ENCODE data around the gene TET2. TPM values are rescaled to one million over a fixed set of nuclear protein-coding genes. Genes with fewer than 3 reads are reported as not detected.

TET2 gene
- total RNA-seq, 1 donor from 2014 or later = 10.3 TPM

- H3K36me3 ChIP-seq (ENCODE audit: control insufficient read depth, insufficient read depth, low read length) = no peaks in the 10 kb centered on the region
- peak overlapping the region; percentile 48 for H3K4me3 ChIP-seq (ENCODE audit: low read depth, low read length)
- TF ChIP-seq CTCF (IDR thresholded peaks at IDR 0.05; ENCODE audit: insufficient read depth, low read length, severe bottlenecking) = no peak
- FAIRE-seq = no peak
- peak; percentile 30 for DNase-seq (ENCODE audit: low read depth)
- H3K27me3 ChIP-seq (ENCODE audit: control insufficient read depth, insufficient read depth, low read length) = no peaks in the 10 kb centered on the region
Measured at GRCh38 chr4:105148776-105149175, 2.1 kb downstream of the TET2 start.

- no peak overlapping the region for H3K4me3 ChIP-seq (ENCODE audit: low read depth, low read length)
- TF ChIP-seq CTCF (IDR thresholded peaks at IDR 0.05; ENCODE audit: insufficient read depth, low read length, severe bottlenecking) = no peak
- DNase-seq (ENCODE audit: low read depth) (peak; percentile 57), FAIRE-seq (no peak)
- no peaks in the 10 kb centered on the region for H3K36me3 ChIP-seq (ENCODE audit: control insufficient read depth, insufficient read depth, low read length)
- no peaks in the 10 kb centered on the region for H3K27me3 ChIP-seq (ENCODE audit: control insufficient read depth, insufficient read depth, low read length)
Measured at GRCh38 chr4:105149771-105150170, 3.1 kb downstream of the TET2 start.

DNA sequence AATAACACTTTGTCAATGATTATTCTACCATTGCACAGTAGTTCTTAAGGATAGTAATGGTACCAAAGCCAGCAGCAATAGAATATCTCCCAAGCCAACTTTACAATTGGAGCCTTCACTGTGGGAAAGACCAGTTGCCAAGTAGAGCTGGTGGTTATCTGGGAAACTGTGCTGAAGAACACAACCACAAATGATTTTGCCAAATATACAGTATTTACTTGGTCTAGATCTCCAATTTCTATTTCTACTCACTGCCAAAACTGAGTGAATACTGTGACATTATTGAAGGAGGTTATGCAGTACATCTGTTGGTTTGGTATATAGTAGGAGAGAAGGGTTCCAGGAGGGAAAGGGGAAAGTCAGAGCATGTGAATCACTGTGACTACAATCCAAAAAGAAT is 3.8 kb downstream of the TET2 start:
- Histone ChIP-seq H3K27me3 (ENCODE audit: control insufficient read depth, insufficient read depth, low read length) (no peaks in the 10 kb centered on the region), H3K4me3 (ENCODE audit: low read depth, low read length) (no peak overlapping the region), H3K36me3 (ENCODE audit: control insufficient read depth, insufficient read depth, low read length) (no peaks in the 10 kb centered on the region)
- FAIRE-seq = no peak
- no peak for TF ChIP-seq CTCF (IDR thresholded peaks at IDR 0.05; ENCODE audit: insufficient read depth, low read length, severe bottlenecking)
- no peak for DNase-seq (ENCODE audit: low read depth)

DNA sequence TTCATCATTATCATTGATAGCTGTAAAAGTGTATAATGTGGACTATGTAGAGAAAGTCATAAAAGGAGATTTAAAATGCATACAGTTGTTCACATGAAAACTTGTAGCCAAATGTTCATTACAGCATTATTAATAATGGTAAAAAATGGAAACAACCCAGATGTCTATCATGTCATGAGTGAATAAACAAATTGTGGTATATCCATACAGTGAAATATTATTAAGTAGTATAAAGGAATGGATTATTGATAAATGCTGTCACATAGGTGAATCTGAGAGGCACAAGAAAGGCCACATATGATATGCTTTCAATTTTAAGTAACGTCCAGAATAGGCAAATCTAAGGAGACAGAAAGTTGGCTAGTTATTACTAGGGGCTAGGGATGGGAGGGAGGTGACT is 7.1 kb downstream of the TET2 start:
- no peak for TF ChIP-seq CTCF (IDR thresholded peaks at IDR 0.05; ENCODE audit: insufficient read depth, low read length, severe bottlenecking)
- Histone ChIP-seq H3K36me3 (ENCODE audit: control insufficient read depth, insufficient read depth, low read length) (no peaks in the 10 kb centered on the region), H3K4me3 (ENCODE audit: low read depth, low read length) (no peak overlapping the region), H3K27me3 (ENCODE audit: control insufficient read depth, insufficient read depth, low read length) (no peaks in the 10 kb centered on the region)
- FAIRE-seq (no peak), DNase-seq (ENCODE audit: low read depth) (no peak)

- no peak for FAIRE-seq
- H3K36me3 ChIP-seq (ENCODE audit: control insufficient read depth, insufficient read depth, low read length) = no peaks in the 10 kb centered on the region
- no peaks in the 10 kb centered on the region for H3K27me3 ChIP-seq (ENCODE audit: control insufficient read depth, insufficient read depth, low read length)
- TF ChIP-seq CTCF (IDR thresholded peaks at IDR 0.05; ENCODE audit: insufficient read depth, low read length, severe bottlenecking) = no peak
- H3K4me3 ChIP-seq (ENCODE audit: low read depth, low read length) = no peak overlapping the region
- peak; percentile 56 for DNase-seq (ENCODE audit: low read depth)
Measured at GRCh38 chr4:105154576-105154975, 7.9 kb downstream of the TET2 start.

- no peak overlapping the region for H3K4me3 ChIP-seq (ENCODE audit: low read depth, low read length)
- no peaks in the 10 kb centered on the region for H3K27me3 ChIP-seq (ENCODE audit: control insufficient read depth, insufficient read depth, low read length)
- TF ChIP-seq CTCF (IDR thresholded peaks at IDR 0.05; ENCODE audit: insufficient read depth, low read length, severe bottlenecking) = no peak
- no peaks in the 10 kb centered on the region for H3K36me3 ChIP-seq (ENCODE audit: control insufficient read depth, insufficient read depth, low read length)
- DNase-seq (ENCODE audit: low read depth) (peak; percentile 35), FAIRE-seq (no peak)
Measured at GRCh38 chr4:105155426-105155825, 8.8 kb downstream of the TET2 start.
